GM10248 (cell line): ENCODE results near the gene B3GNT3.

Experiments used
- CTCF ChIA-PET: fragments of 300-600 bp; sonication (Branson Sonifier 250); formaldehyde crosslinking; extraction: SDS; loops from one replicate; lab custom pipeline; 2021; ENCODE audit warnings: antibody characterized with exemption; lab: Yijun Ruan, JAX
- POLR2A ChIA-PET: fragments of 350-650 bp; sonication (Branson Sonifier 250); formaldehyde crosslinking; extraction: SDS; loops from one replicate; lab custom pipeline; 2020; ENCODE audit warnings: antibody characterized with exemption; lab: Yijun Ruan, JAX
- DNase-seq: peaks from one replicate; pipeline ENCODE4 v3.0.0; 2012; ENCODE audit errors: extremely low spot score
- CTCF ChIP-seq: IDR thresholded peaks from 2 replicates; pipeline ENCODE4 v1.5.1; 2012; ENCODE audit warnings: mild to moderate bottlenecking, low read depth; ENCODE audit errors: extremely low read depth, missing control alignments, control extremely low read depth

The B3GNT3 gene

DNA sequence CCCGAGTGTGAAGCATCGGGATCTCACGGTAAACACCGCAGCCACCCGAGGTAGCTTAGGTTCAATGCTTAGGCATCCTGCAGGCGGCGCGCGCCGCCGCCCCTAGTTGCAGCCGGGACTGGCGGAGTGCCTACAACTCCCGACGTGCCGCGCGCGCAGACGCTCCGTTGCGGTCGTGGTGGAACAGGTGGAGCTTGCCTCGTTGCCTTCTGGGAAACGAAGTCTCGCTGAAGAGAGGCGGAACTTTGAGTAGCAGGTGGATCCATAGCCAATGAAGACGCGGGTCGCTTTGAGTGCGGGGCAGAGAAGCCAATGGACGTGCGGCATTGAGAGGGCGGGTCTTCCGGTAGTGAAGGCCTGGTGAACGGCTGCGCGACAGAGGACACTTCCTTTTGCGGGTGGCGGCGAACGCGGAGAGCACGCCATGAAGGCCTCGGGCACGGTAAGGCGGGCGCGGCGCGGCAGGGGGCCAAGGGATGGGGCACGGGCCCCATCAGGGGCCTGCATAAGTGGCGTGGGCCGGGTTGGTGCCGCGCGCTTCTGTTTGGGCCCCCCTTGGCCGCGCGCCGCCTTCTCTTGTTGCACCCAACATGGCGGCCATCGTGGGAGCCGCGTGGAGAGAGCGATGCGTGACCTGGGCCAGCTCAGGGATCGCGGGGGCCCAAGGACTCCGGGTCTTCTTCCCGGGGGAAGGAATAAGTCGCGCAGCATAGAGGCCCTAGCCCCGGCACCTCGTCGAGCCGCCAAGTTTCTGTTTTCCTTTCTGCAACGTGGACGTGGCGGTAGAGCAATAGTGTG, 64.8 kb downstream of the B3GNT3 start, which contains the start of gene RPL18A:
RPL18A (plus strand) TSS at position 378 of the 798 bp plus-strand sequence; CDS start at position 425, 47 bp downstream.
- peak; percentile 98 for DNase-seq
- ChIA-PET CTCF (interaction anchor here (0.9 to 3.7 kb wide), 39 partner anchors 9 to 473 kb away, joined by 3 to 124 read pairs (median 4); partner anchors contain the start of genes CCDC124, JAK3 and SLC5A5), POLR2A (interaction anchor here (0.6 to 1.8 kb wide), 20 partner anchors 8 to 559 kb away, joined by 3 to 40 read pairs (median 5); partner anchors contain the start of genes CCDC124, JAK3, JUND and MAP1S)
- TF ChIP-seq CTCF: peak; percentile 83

GRCh38 chr19:17860331-17860992, 65.5 kb downstream of the B3GNT3 start:
- POLR2A ChIA-PET: interaction anchor here (1.0 to 1.8 kb wide), 2 partner anchors 25 to 73 kb away, joined by 3 to 40 read pairs; partner anchors contain the start of gene CCDC124
- TF ChIP-seq CTCF: no peak
- no peak for DNase-seq
- CTCF ChIA-PET: interaction anchor here (1.2 to 3.7 kb wide), 5 partner anchors 10 to 94 kb away, joined by 3 to 124 read pairs (median 18); partner anchors contain the start of genes CCDC124 and SLC5A5

DNA sequence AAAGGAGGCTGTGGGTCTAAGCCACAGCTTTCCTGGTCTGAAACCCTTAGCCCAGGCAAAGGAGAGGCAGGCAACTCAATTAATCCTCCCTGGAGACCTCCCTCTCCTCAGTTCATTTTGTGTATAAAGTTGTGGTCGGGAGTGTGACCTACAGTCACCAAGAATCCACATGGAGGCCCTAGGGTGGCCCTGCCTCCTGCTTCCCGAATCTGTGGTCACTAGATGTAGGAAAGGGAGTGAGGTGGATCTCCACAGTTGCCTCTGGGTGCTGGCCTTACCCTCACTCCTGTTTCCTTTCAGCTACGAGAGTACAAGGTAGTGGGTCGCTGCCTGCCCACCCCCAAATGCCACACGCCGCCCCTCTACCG, 66.0 kb downstream of the B3GNT3 start:
- ChIA-PET CTCF (interaction anchor here (1.0 to 3.7 kb wide), 6 partner anchors 9 to 407 kb away, joined by 3 to 124 read pairs (median 8); partner anchors contain the start of gene CCDC124), POLR2A (interaction anchor here (1.0 to 1.1 kb wide), 2 partner anchors 24 to 72 kb away, joined by 3 read pairs; partner anchors contain the start of gene CCDC124)
- no peak for DNase-seq
- TF ChIP-seq CTCF: no peak

GRCh38 chr19:17861542-17862402, 66.8 kb downstream of the B3GNT3 start:
- TF ChIP-seq CTCF: no peak

GRCh38 chr19:17862711-17863519, 68.0 kb downstream of the B3GNT3 start:
- ChIA-PET POLR2A (interaction anchor here (0.6 to 1.4 kb wide), 2 partner anchors 17 to 70 kb away, joined by 3 to 6 read pairs; partner anchors contain the start of gene CCDC124), CTCF (interaction anchor here (1.4 to 3.5 kb wide), 2 partner anchors 14 to 70 kb away, joined by 4 to 28 read pairs; partner anchors contain the start of gene CCDC124)
- DNase-seq: no peak
- TF ChIP-seq CTCF: no peak

More at GRCh38 chr19:17861542-17862402, 66.8 kb downstream of the B3GNT3 start:
- DNase-seq: no peak
- ChIA-PET CTCF (interaction anchor here (0.8 to 3.7 kb wide), 5 partner anchors 8 to 407 kb away, joined by 3 to 124 read pairs (median 4); partner anchors contain the start of gene CCDC124), POLR2A (interaction anchor here (1.0 to 1.1 kb wide), 2 partner anchors 24 to 71 kb away, joined by 3 read pairs; partner anchors contain the start of gene CCDC124)
